MM.1S (cell line): ENCODE data around the gene GPNMB.
A peak's percentile ranks its signal among the peaks of the same experiment; 100 is the strongest.

ENCODE experiments used
- DNase-seq: peaks from one replicate; pipeline ENCODE4 v3.0.0-alpha.2; 2015
- H2AFZ ChIP-seq: fragments of 300-600 bp; sonication (generic); 2 replicates; pipeline ENCODE4 v1.6.0; 2016; ENCODE audit warnings: antibody characterized with exemption, low read length
- H3F3A ChIP-seq: fragments of 300-600 bp; sonication (generic); 2 replicates; pipeline ENCODE4 v1.6.1; 2016; ENCODE audit warnings: mild to moderate bottlenecking, antibody characterized with exemption, low read length, moderate library complexity, mixed read lengths; ENCODE audit not compliant: insufficient read depth
- H3K27ac ChIP-seq: fragments of 300-600 bp; sonication (generic); 2 replicates; pipeline ENCODE4 v1.5.1; 2016; ENCODE audit warnings: mild to moderate bottlenecking, low read length
- H3K27me3 ChIP-seq: fragments of 300-600 bp; sonication (generic); replicated peaks from 2 replicates; pipeline ENCODE4 v1.6.0; 2016; ENCODE audit warnings: low read length; ENCODE audit not compliant: insufficient read depth
- H3K36me3 ChIP-seq: fragments of 300-600 bp; sonication (generic); replicated peaks from 2 replicates; pipeline ENCODE4 v1.6.1; 2016; ENCODE audit warnings: mild to moderate bottlenecking, low read length, mixed read lengths; ENCODE audit not compliant: insufficient read depth
- H3K4me1 ChIP-seq: fragments of 300-600 bp; sonication (generic); 2 replicates; pipeline ENCODE4 v1.6.1; 2016; ENCODE audit warnings: low read length, mixed read lengths
- H3K4me2 ChIP-seq: fragments of 300-600 bp; sonication (generic); 2 replicates; pipeline ENCODE4 v1.6.0; 2016; ENCODE audit warnings: low read depth, low read length
- H3K4me3 ChIP-seq: fragments of 300-600 bp; sonication (generic); 2 replicates; pipeline ENCODE4 v1.5.1; 2016; ENCODE audit warnings: low read length, mixed read lengths
- H3K79me2 ChIP-seq: fragments of 300-600 bp; sonication (generic); 2 replicates; pipeline ENCODE4 v1.6.1; 2016; ENCODE audit warnings: mixed run types, low read length, mixed read lengths
- H3K9ac ChIP-seq: fragments of 300-600 bp; sonication (generic); 2 replicates; pipeline ENCODE4 v1.6.1; 2016; ENCODE audit warnings: low read length, mixed read lengths
- H3K9me2 ChIP-seq: fragments of 300-600 bp; sonication (generic); replicated peaks from 2 replicates; pipeline ENCODE4 v1.6.1; 2016; ENCODE audit warnings: mild to moderate bottlenecking, low read length, mixed read lengths; ENCODE audit not compliant: insufficient read depth
- H3K9me3 ChIP-seq: fragments of 300-600 bp; sonication (generic); replicated peaks from 2 replicates; pipeline ENCODE4 v1.6.1; 2016; ENCODE audit warnings: mild to moderate bottlenecking, low read length, mixed read lengths; ENCODE audit not compliant: insufficient read depth
- H4K20me1 ChIP-seq: fragments of 300-600 bp; sonication (generic); 2 replicates; pipeline ENCODE4 v1.6.1; 2016; ENCODE audit warnings: mild to moderate bottlenecking, low read length, moderate library complexity, mixed read lengths; ENCODE audit not compliant: insufficient read depth
- EZH2 ChIP-seq: fragments of 300-600 bp; sonication (generic); optimal IDR thresholded peaks from 2 replicates; pipeline ENCODE3; 2017; ENCODE audit warnings: low read depth, mild to moderate bottlenecking, antibody characterized with exemption, low read length, mixed read lengths
- EZH2phosphoT487 ChIP-seq: fragments of 300-600 bp; sonication (generic); IDR thresholded peaks from 2 replicates; pipeline ENCODE4 v1.6.1; 2018; ENCODE audit warnings: antibody characterized with exemption, low read length
- TF ChIP-seq, protein P1 (sequence below): fragments of 300-600 bp; sonication (generic); IDR thresholded peaks from 2 replicates; pipeline ENCODE4 v1.5.1; 2016; ENCODE audit warnings: antibody characterized with exemption, low read length, mixed read lengths

Gene GPNMB

GRCh38 chr7:23275912-23276311, 29.3 kb downstream of the GPNMB start:
- H3F3A ChIP-seq = peaks cover 5% of the 10 kb centered on the region; the same call in 1 of the 2 replicates
- peaks cover 12% of the 10 kb centered on the region for H3K79me2 ChIP-seq
- no peaks in the 10 kb centered on the region for H3K9me3 ChIP-seq
- H3K9me2 ChIP-seq = no peaks in the 10 kb centered on the region
- H4K20me1 ChIP-seq = no peaks in the 10 kb centered on the region
- H3K4me1 ChIP-seq = peaks cover 10% of the 10 kb centered on the region
- H3K4me2 ChIP-seq = no peak overlapping the region
- no peak for TF ChIP-seq EZH2
- TF ChIP-seq EZH2phosphoT487 = no peak
- TF ChIP-seq, protein P1, sequence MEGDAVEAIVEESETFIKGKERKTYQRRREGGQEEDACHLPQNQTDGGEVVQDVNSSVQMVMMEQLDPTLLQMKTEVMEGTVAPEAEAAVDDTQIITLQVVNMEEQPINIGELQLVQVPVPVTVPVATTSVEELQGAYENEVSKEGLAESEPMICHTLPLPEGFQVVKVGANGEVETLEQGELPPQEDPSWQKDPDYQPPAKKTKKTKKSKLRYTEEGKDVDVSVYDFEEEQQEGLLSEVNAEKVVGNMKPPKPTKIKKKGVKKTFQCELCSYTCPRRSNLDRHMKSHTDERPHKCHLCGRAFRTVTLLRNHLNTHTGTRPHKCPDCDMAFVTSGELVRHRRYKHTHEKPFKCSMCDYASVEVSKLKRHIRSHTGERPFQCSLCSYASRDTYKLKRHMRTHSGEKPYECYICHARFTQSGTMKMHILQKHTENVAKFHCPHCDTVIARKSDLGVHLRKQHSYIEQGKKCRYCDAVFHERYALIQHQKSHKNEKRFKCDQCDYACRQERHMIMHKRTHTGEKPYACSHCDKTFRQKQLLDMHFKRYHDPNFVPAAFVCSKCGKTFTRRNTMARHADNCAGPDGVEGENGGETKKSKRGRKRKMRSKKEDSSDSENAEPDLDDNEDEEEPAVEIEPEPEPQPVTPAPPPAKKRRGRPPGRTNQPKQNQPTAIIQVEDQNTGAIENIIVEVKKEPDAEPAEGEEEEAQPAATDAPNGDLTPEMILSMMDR = no peak
- no peak overlapping the region for H2AFZ ChIP-seq
- H3K27ac ChIP-seq = no peak overlapping the region
- H3K9ac ChIP-seq = no peak overlapping the region
- no peaks in the 10 kb centered on the region for H3K27me3 ChIP-seq
- no peak for DNase-seq
- no peaks in the 10 kb centered on the region for H3K36me3 ChIP-seq
- H3K4me3 ChIP-seq = no peak overlapping the region

DNA sequence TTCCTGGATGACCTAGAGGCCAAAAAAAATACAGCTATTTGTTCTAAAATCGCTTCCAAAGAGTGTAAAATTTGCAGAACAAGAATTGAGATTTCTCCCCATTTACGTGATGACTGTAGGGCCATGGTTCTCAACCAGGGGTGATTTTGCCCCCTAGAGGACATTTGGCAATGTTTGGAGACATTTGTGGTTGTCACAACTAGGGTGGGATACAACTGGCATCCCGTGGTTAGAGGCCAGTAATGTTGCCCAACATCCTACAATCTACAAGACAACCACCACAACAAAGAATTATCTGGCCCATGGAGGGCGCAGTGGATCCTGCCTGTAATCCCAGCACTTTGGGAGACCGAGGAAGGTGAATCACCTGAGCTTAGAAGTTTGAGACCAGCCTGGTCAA, 29.8 kb downstream of the GPNMB start:
- H3K9ac ChIP-seq = no peak overlapping the region
- no peaks in the 10 kb centered on the region for H4K20me1 ChIP-seq
- no peaks in the 10 kb centered on the region for H3K36me3 ChIP-seq
- no peak overlapping the region for H2AFZ ChIP-seq
- TF ChIP-seq, protein P1 = peak; percentile 20; the same call in 1 of the 2 replicates
- TF ChIP-seq EZH2 (no peak), EZH2phosphoT487 (no peak)
- no peaks in the 10 kb centered on the region for H3K9me2 ChIP-seq
- DNase-seq = no peak
- peaks cover 5% of the 10 kb centered on the region; the same call in 1 of the 2 replicates for H3F3A ChIP-seq
- H3K4me2 ChIP-seq = no peak overlapping the region
- H3K4me3 ChIP-seq = no peak overlapping the region
- H3K4me1 ChIP-seq = peaks cover 10% of the 10 kb centered on the region
- no peaks in the 10 kb centered on the region for H3K9me3 ChIP-seq
- peaks cover 12% of the 10 kb centered on the region for H3K79me2 ChIP-seq
- no peaks in the 10 kb centered on the region for H3K27me3 ChIP-seq
- H3K27ac ChIP-seq = no peak overlapping the region

DNA sequence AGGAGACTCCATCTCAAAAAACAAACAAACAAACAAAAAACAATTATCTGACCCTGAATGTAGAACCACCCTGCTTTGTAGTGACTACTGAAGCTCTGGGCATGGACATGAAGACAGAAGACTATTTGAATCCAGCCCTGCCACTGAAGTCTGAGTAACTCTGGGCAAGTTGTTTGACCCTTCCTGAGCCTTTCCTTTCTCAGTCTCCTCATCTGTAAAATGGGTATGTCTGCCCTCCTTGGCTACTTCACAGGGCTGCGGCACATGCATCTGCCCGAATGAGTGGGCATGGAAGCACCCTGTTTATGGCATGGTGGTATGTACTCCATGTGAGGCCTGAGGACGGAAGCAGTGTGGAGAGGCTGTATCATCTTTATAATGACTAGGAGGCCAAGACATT, 30.4 kb downstream of the GPNMB start:
- Histone ChIP-seq H3K9ac (no peak overlapping the region), H3K36me3 (no peaks in the 10 kb centered on the region), H3K9me3 (no peaks in the 10 kb centered on the region), H4K20me1 (no peaks in the 10 kb centered on the region), H3K4me2 (no peak overlapping the region), H3K79me2 (peaks cover 12% of the 10 kb centered on the region), H3K9me2 (no peaks in the 10 kb centered on the region), H3K27ac (no peak overlapping the region), H3K4me3 (no peak overlapping the region), H3K4me1 (peaks cover 10% of the 10 kb centered on the region), H3K27me3 (no peaks in the 10 kb centered on the region), H2AFZ (no peak overlapping the region), H3F3A (peaks cover 5% of the 10 kb centered on the region; the same call in 1 of the 2 replicates)
- no peak for DNase-seq
- TF ChIP-seq, protein P1 = no peak
- TF ChIP-seq EZH2phosphoT487 (no peak), EZH2 (no peak)
